HEK293T (cell line): ENCODE measurements around the gene MRPL32.

Experiments
- BHLHE40 ChIP-seq: fragments of 450-650 bp; IDR thresholded peaks from 2 replicates; pipeline ENCODE4 v1.6.1; 2016; ENCODE audit warnings: mild to moderate bottlenecking, moderate library complexity, borderline replicate concordance
- FOXA1 ChIP-seq: fragments of 450-650 bp; IDR thresholded peaks from 2 replicates; pipeline ENCODE4 v1.6.1; 2016; ENCODE audit warnings: mild to moderate bottlenecking
- FOXK2 ChIP-seq: fragments of 450-650 bp; IDR thresholded peaks from 2 replicates; pipeline ENCODE4 v1.6.1; 2016; ENCODE audit warnings: mild to moderate bottlenecking
- FOXM1 ChIP-seq: fragments of 450-650 bp; IDR thresholded peaks from 2 replicates; pipeline ENCODE4 v1.6.1; 2017; ENCODE audit warnings: mild to moderate bottlenecking, borderline replicate concordance
- LEF1 ChIP-seq: fragments of 450-650 bp; IDR thresholded peaks from 2 replicates; pipeline ENCODE4 v1.6.1; 2017; ENCODE audit warnings: mild to moderate bottlenecking, borderline replicate concordance
- NFRKB ChIP-seq: fragments of 450-650 bp; IDR thresholded peaks from 2 replicates; pipeline ENCODE4 v1.6.1; 2016; ENCODE audit warnings: mild to moderate bottlenecking, moderate library complexity
- SP1 ChIP-seq: fragments of 450-650 bp; IDR thresholded peaks from 2 replicates; pipeline ENCODE4 v1.6.1; 2017
- SUZ12 ChIP-seq: fragments of 450-650 bp; IDR thresholded peaks from 2 replicates; pipeline ENCODE4 v1.6.1; 2016; ENCODE audit warnings: mild to moderate bottlenecking
- ZNF384 ChIP-seq: fragments of 450-650 bp; IDR thresholded peaks from 2 replicates; pipeline ENCODE4 v1.6.1; 2016

DNA sequence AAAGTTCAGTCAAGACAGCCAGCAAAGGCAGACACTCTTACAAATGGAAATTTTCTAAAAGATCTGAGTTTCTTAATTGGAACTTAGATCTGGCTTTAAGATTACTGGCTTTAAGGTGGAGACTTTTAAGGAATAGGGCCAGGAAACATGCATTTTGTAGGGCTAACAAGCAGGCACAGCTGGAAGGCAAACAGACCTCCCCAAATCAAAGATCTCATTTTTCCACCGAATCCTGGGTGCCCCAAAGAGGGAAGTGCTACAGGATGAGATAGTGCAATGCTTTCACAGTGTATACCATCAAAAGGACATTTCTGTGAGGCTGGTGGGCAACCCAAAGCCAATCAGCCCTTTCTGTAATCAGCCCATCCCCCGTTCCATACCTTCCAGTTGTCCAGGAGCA, 27.4 kb downstream of the MRPL32 start:
- TF ChIP-seq NFRKB: no peak
- TF ChIP-seq SUZ12: no peak
- TF ChIP-seq LEF1: no peak
- no peak for TF ChIP-seq FOXK2
- TF ChIP-seq FOXA1: no peak
- TF ChIP-seq FOXM1: no peak
- no peak for TF ChIP-seq SP1
- no peak for TF ChIP-seq ZNF384
- no peak for TF ChIP-seq BHLHE40
